Measurements from ENCODE around the gene COCH.
"Not testable (repeated sequence)": the region's sequence is repeated elsewhere in the genome, so short reads cannot be mapped to it uniquely, and the experiment has no call there.

The COCH gene

DNA sequence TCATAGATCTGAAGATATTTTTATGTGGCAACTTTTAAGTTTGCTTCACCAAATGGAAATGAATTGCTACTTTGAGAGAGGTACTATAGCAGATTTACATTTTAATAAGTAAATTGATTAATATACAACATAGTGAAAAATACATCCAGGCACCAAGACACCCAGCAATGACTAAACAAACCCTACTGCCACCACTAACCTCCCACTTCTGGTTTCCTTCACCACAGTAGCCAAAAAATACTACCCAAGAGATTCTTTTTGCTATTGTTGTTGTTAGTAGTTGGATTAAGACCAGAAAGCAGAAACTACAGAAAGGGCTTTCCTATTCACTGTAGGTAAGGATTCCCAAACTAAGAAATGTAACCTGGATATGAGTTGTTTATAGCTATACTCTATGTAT, 54.1 kb downstream of the COCH start:
- no peak for DNase-seq (ENCODE audit: low read depth in 2 of 2)

DNA sequence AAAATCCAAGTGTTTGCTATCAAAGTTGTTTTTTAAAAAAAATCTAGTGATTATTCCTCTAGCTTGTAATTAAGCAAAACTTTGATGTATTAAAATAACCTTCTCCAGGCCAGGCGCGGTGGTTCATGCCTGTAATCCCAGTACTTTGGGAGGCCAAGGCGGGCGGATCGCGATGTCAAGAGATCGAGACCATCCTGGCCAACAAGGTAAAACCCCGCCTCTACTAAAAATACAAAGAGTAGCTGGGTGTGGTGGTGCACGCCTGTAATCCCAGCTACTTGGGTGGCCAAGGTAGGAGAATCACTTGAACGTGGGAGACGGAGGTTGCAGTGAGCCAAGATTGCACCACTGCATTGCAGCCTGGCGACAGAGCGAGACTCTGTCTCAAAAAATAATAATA, 59.6 kb downstream of the COCH start:
- not testable (repeated sequence) for DNase-seq (ENCODE audit: low read depth in 2 of 2)

DNA sequence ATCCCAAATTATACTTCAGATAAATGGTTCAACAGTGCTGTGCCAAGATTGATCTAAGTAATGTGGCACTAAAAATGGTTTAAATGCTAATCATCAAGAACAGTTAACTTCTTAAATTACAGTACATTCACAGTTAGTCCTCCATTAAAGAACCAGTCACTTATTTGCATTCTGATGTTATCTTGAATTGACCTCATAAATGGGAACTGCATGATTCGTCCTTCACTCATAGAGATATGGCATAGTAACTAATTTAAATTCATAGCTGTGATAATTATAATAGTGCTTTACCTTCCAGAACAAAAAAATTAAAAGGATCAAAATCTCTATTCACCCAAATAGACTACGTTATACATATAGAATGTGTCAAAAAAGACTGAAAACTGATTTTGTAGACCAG, 61.1 kb downstream of the COCH start:
- no peak for DNase-seq (ENCODE audit: low read depth in 2 of 2)

GRCh38 chr14:30938617-30939016, 64.3 kb downstream of the COCH start:
- no peak for DNase-seq (ENCODE audit: low read depth in 2 of 2)
